SK-N-SH (cell line): ENCODE data around the gene SIM2.

Experiments used
- CTCF ChIP-seq: fragments of 200-600 bp; sonication (generic); IDR thresholded peaks from 2 replicates; pipeline ENCODE4 v1.6.1; 2017; ENCODE audit warnings: antibody characterized with exemption, mild to moderate bottlenecking, moderate library complexity
- GATA2 ChIP-seq: sonication (generic); formaldehyde crosslinking; IDR thresholded peaks from 2 replicates; pipeline ENCODE4 v1.5.0; 2020; ENCODE audit warnings: mild to moderate bottlenecking, missing genetic modification reagents
- NRF1 ChIP-seq: IDR thresholded peaks from 2 replicates; pipeline ENCODE4 v1.6.1; 2012; ENCODE audit warnings: low read depth, mild to moderate bottlenecking, low read length
- PBX3 ChIP-seq: IDR thresholded peaks from 2 replicates; pipeline ENCODE4; 2012
- TAF1 ChIP-seq: IDR thresholded peaks from 2 replicates; pipeline ENCODE4 v1.6.1; 2012; ENCODE audit warnings: low read depth, mild to moderate bottlenecking, low read length, moderate library complexity, borderline replicate concordance
- USF2 ChIP-seq: fragments of 150-350 bp; IDR thresholded peaks from 2 replicates; pipeline ENCODE4 v1.6.1; 2017; ENCODE audit warnings: antibody characterized with exemption, low read length, low read depth, borderline replicate concordance

GRCh38 chr21:36700295-36700970, 1.5 kb downstream of the SIM2 start:
- TF ChIP-seq NRF1 (no peak), TAF1 (no peak), USF2 (no peak), CTCF (no peak), GATA2 (no peak), PBX3 (no peak)
